AG08395 (cell line): ENCODE results near the gene SOX15.
"Not testable (repeated sequence)": the region's sequence is repeated elsewhere in the genome, so short reads cannot be mapped to it uniquely, and the experiment has no call there.

Source experiments
- DNase-seq: peaks from one replicate; pipeline ENCODE4 v3.0.0; 2012; ENCODE audit warnings: mixed read lengths, low spot score

The SOX15 gene

GRCh38 chr17:7589891-7590691, at the start of gene SOX15:
Gene SOX15, minus strand, starts transcription at chr17:7590094. Its CDS starts 418 bp downstream, at chr17:7589676.
- DNase-seq = no peak

GRCh38 chr17:7636163-7636562, 46.3 kb upstream of the SOX15 start:
- DNase-seq = no peak

GRCh38 chr17:7634384-7634783, 44.5 kb upstream of the SOX15 start:
- peak; percentile 55 for DNase-seq

- DNase-seq = no peak
Measured at GRCh38 chr17:7633093-7633492, 43.2 kb upstream of the SOX15 start.

- DNase-seq = peak; percentile 69
Measured at GRCh38 chr17:7632492-7632894, 42.6 kb upstream of the SOX15 start.

GRCh38 chr17:7631398-7632380, 41.8 kb upstream of the SOX15 start:
- no peak for DNase-seq

- DNase-seq = no peak
Measured at GRCh38 chr17:7629939-7630571, 40.2 kb upstream of the SOX15 start, which contains the start of gene SHBG. Gene SHBG, plus strand, starts transcription at chr17:7630135. Its CDS starts 38 bp downstream, at chr17:7630173.

GRCh38 chr17:7627250-7628121, 37.6 kb upstream of the SOX15 start, which contains the start of gene SAT2:
Gene SAT2, minus strand, starts transcription at chr17:7627821. Its CDS starts 186 bp downstream, at chr17:7627635.
- DNase-seq = peak; percentile 100

- DNase-seq = no peak
Measured at GRCh38 chr17:7626956-7627249, 37.0 kb upstream of the SOX15 start.

- no peak for DNase-seq
Measured at GRCh38 chr17:7626307-7626706, 36.4 kb upstream of the SOX15 start.

GRCh38 chr17:7625749-7626148, 35.9 kb upstream of the SOX15 start:
- not testable (repeated sequence) for DNase-seq

- no peak for DNase-seq
Measured at GRCh38 chr17:7623661-7624060, 33.8 kb upstream of the SOX15 start.

- DNase-seq = no peak
Measured at GRCh38 chr17:7620835-7621234, 30.9 kb upstream of the SOX15 start.

- DNase-seq = no peak
Measured at GRCh38 chr17:7618608-7619007, 28.7 kb upstream of the SOX15 start.

- DNase-seq = no peak
Measured at GRCh38 chr17:7615265-7615747, 25.4 kb upstream of the SOX15 start.

GRCh38 chr17:7614425-7615264, 24.8 kb upstream of the SOX15 start, which contains the start of gene FXR2:
Gene FXR2, minus strand, starts transcription at chr17:7614897. Its CDS starts 365 bp downstream, at chr17:7614532.
- peak; percentile 100 for DNase-seq

GRCh38 chr17:7613769-7614424, 24.0 kb upstream of the SOX15 start:
- peak; percentile 48 for DNase-seq

- DNase-seq = no peak
Measured at GRCh38 chr17:7612294-7612640, 22.4 kb upstream of the SOX15 start.

- DNase-seq = no peak
Measured at GRCh38 chr17:7611635-7612293, 21.9 kb upstream of the SOX15 start.
